GM18517 (cell line): ENCODE data around the gene EML6.

ENCODE experiments used
- ATAC-seq: cut with Tn5 transposase; IDR thresholded peaks from one replicate; pipeline ENCODE4 v1.9.1; 2021; ENCODE audit warnings: mild to moderate bottlenecking, moderate library complexity; ENCODE audit not compliant: unreplicated experiment

EML6 gene

DNA sequence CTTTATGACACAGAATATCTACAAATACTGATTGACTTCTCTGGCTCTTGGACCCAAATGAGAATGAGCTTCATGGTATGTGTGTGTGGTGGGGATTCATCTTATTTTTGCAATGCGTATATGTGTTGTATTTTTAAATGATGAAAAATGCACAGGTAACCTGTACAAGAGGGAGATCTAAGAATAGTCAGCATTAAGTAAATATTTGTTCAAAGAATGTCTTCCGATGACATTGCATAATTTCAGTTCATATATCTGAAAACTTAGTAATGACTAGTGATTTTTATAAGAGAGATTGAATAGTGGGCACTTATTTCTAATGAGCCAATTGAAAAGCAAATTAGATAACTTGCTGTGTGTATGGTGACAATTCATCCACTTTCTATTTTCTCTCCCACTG is 66.4 kb downstream of the EML6 start:
- ATAC-seq: no peak

DNA sequence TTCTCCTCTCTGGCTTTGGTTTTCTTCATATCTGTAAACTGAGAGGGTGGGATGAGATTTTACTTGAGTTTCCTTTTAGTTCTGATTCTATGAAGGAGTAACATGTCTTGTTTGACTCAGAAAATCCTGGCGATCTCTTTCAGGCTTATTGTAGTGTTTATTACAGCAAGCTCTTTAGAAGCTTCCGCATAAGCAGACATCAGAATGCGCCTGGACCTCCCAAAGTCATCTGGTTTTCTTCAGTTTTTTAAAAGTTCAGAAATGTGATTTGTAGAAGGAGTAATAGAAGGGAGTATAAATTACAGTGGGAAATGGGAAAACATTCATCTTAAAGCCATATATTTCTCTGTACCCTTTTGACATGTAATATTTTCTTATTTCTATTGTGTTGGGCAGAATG is 68.4 kb downstream of the EML6 start:
- no peak for ATAC-seq

DNA sequence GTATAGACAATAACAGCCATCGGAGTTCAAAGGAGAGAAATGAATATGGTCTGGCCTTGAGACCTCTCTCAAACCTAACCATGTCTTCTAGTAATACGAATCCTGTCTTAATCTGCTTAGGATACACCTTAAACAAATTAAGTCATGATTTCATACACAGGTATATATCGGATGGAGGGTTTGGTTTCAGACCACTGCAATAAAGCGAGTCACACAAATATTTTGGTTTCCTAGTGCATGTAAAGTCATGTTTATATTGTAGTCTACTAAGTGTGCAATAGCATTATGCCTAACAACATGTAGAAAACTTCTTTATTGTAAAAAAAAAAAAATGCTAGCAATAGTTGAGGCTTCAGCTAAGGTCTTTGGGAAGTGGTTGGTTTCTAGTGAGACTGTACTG is 73.8 kb downstream of the EML6 start:
- ATAC-seq: no peak

DNA sequence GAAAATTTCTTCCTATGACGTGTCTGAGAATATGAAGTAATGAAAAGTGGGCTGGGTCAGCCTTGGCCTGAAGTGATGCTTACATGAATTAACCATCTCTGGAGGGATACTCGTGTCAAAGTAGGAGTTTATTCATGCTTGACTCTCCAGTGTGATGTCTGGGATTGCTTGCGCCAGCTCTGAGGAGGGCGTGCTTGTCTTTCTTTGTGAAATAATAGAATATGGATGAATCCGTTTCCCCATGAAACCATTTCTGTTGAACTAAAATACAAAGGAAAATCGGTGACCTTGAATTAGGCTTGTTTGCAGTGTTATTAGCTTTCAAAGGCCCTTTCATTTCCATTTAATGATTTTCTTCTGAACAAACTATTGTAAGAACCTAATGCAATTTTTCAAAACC is 77.9 kb downstream of the EML6 start:
- no peak for ATAC-seq

DNA sequence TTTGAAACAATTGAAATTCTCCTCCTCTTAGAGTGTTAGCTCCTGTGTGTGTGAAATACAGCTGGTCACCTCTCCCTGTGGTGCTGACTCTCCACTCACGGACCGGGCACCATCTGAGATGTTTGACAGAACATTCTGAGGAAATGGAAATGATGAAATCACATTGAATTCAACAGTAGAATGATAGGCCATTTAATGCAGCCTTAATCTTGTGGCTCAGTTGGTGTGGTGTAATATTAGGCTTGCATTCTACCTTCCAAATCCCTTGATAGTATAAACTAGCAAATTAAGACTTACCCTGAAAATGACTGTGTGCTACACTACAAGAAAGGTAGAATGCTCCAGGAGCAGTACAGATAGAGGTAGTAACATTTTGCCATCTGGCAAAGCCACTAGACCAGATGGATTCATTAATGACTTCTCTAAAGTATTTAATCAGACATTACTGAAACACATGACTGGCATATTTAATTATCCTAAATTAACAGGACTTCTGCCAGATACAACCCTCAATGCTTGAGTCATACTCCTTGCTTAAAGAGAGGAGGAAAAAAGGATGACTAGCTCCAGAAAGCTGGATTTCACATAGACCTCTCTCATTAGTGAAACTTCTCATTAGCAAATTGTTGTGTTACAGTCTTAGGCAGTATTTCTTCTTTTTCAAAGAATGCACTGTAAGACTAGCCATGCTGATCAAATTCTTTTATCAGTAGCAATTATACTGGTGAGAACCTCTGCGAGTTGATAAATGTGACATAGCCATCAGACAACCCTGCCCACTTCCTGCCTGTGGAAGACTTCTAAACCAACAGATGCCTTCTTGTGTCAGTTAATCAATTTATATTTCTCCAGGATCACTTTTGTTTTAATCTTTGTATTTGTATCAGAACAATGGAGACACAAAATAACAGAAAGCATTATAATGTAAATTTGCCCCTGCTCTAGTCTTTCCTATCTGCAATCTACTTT is 80.6 kb downstream of the EML6 start:
- ATAC-seq: no peak

DNA sequence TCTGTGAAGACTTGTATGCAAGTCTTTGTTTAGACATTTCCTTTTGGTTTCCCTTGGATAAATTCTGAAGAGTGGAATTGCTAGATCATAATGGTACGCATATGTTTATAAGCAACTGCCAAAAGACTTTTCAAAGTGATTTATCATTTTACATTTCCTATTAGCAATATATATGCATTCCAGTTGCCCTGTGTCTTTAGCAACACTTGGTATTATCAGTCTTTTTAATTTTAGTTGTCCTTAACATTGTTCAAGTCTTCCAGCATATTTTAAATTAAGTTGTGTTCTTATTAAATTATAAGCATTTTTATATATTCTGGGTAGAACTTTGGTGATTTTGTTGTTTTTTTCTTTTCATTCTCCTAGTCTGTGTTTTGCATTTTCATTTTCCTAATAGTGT is 81.8 kb downstream of the EML6 start:
- no peak for ATAC-seq

DNA sequence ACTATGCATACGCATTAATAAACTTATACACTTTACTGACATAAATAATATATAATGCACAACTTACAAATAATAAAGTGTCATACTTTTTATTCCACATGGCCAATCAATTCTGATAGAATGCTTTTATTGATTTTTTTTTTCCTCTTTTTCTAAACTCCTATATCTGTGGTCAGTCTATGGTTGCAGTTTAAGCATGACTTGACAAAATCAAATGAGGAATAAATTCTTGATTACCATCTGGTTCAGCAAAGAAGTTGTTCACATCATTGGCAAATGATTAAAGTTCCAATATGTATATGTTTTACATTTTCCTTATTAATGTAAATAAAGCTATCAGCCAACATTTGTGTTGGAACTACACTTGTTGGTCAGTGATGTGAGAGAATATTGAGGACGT is 83.5 kb downstream of the EML6 start:
- no peak for ATAC-seq

DNA sequence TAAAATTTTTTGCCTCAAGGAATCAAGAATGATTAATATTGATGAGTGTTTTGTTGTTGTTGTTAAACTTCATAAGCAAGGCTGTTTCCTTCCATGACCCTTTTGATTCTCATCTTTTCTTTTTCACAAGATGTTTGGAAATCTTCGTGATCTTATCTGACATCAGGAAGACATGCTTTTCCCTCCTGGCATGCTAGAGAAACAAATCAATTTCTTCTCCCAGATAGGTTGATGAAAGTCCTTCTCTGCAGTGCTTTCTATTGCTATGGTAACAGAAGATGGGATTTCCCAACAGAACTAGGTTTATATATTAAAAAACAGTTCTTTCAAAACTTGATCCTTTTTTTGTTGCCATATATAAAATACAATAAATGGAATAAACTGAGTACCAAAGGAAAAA is 85.2 kb downstream of the EML6 start:
- ATAC-seq: no peak

DNA sequence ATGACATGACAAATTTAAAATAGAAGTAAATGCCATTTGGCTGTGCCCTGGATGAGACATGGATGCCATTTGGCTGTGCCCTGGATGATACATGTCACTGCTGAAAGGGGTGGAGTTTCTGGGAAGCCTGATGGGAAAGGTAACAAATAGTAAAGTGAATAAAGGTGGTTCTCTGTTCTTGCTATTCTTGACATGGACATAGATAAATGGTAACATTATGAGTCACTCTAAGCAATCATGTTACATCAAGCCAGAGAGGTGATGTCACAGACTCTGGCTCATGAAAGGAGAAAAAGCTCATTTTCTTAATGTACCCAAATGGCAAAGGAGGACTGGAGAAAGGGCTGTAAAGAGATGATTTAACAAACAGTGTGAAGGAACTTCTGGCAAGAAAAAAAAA is 86.4 kb downstream of the EML6 start:
- ATAC-seq: no peak

DNA sequence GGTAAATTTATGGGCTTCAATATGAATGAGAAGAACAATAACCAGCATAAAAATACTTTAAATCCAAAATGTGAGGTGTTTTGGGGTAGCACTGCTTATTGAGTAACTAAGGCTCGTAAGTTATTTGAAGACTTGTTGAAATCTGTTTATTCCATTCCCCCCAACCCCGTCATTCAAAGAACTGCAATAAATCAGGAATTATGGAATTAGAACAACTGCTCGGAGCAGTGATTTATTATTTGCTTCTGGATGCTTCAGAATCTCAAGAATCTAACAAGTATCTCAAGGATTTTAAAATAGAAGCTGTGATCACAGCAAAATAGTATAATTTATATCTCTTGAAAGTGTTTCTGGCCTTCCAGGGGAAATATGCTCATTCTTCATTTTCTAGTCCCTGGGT is 86.8 kb downstream of the EML6 start:
- no peak for ATAC-seq

DNA sequence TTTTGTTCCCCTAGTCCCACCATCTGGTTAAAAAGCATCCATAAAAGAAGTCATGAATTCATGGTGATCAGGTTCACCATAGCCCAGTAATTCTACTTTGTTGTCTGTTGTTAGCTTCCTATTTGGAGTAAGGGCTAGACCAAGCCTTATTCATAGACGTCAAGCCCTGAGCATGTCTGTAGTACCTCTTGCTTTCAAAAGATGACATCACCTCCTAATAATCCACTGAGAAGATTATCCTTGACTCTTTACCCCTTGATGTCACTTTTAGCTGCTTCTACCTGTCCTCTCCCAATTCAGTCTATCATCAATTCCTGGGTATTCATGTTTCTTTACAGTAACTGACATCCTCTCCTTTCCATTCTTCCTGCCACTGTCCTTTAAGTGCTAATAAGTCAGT is 90.1 kb downstream of the EML6 start:
- ATAC-seq: no peak

DNA sequence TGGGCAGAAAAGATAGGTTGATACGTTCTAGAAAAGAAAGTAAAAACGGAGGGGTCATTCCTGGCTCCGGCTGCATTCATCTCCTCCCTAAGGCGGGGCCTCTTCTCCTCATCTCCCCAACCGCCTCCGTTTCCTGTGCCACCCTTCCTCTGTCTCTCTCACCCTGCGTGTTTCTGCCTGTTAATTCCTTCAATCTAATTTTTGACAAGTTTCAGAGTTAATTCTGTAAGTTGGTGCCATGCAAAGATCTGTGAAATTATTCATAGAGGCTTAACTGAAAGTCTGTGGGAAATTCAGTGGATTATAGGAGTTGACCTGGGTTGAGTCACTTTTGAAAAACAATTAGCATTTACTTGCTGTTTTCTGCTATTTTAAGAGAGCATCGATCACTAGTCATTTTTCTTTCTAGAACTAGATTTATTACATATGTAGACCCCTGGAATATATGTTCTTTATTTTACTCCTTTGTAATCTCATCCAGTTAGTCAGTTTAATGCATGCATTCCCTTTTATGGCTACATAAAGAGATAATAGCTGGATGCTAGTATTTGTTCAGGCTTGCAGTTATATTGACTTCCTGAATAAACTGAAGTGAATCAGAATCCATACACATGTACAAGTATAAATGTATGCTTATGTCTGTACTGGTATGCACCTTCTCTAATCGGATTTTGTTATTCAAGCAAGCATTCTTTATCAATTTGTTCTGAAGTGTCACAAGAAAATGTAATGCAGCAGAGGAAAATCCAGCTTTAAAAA is 91.1 kb downstream of the EML6 start:
- no peak for ATAC-seq

DNA sequence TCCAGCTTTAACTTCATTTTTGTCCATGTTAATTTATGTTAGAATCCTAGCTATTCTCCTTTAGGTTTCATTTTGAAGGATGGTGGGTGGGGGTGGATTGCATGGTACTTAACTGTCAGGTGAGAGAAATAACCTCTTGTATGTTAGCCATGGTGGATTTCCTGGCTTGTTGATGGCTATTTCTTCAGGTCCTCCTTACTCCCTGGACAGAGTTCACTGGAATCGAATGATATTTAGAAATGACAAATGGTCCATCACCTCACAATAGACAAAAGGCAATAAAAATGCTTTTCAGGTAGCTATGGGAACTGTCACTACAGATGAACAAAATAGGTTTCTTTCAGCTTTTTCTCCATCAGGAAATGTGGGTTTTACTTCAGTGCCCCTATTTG is 91.7 kb downstream of the EML6 start:
- ATAC-seq: no peak

DNA sequence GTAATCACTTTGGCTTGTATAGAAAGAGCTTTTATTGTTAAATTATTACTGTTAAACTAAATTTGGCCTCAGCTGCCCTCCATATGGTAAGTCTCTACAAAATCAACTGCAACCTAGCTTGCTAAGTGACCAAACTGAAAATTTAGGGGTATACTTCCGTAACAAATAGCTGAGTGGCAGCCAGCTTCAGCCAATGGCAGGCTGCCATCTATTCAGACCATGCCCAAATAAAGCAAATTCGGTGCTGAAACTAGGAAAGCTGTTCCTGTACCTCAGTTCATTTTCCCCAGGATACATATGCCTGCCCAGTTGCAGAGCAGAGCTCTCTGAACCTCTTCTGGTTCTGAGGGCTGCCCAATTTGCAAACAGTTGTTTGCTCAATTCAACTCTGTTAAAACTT is 94.8 kb downstream of the EML6 start:
- no peak for ATAC-seq

DNA sequence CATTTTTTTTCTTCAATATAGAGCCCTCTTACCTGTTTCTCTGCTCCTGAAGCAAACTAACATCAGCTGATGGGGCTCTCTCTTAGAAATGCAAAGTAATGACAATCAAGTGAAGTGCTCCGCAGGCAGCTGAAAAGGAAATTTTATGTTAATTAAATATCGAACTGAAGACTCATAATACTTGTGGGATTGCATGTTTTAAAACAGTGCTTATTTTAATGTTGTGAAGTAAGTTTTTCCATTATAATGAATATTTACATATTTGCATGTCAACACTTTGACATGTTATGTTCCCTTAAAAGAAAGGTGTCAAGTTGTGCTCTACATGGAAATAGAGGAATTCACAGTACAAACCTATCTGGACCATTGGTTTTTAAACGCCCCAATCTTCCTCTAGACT is 97.1 kb downstream of the EML6 start:
- no peak for ATAC-seq

DNA sequence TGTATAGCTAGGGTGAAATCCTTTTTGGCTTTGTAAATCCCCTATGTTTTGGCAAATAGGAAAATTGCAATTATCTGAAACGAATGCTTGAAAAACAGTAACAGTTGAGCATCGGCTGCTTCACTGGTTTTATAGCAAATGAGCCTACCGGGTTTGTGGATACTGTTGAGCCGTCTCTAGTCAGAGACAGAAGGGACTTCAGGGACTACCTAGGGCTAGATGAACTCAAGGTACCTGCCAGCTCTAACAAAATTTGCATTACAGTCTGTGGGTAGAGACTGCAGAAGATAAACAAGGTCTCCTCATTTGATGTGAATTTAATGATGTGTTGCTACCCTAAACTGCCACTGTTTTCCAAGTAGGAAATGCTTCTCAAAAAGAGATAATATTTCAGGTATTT is 101.1 kb downstream of the EML6 start:
- no peak for ATAC-seq

DNA sequence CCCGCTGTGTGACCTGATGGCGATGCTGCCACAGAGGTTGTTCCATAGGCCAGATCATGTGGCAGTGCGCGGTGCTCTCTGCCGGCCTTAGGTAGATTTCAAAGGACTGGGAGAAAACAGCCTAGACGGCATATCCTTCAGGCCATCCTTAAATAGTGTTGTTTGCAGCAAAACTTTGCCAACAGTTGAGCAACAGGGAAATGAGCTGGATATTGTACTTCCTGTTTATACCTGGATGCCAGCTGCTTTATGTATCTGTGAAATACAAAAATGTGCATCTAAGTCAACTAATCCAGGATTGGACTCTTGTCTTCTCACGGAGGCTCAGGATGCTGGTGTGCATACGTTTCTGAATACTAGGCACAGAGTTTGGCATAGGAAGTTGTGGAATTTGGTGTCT is 107.1 kb downstream of the EML6 start:
- ATAC-seq: no peak

DNA sequence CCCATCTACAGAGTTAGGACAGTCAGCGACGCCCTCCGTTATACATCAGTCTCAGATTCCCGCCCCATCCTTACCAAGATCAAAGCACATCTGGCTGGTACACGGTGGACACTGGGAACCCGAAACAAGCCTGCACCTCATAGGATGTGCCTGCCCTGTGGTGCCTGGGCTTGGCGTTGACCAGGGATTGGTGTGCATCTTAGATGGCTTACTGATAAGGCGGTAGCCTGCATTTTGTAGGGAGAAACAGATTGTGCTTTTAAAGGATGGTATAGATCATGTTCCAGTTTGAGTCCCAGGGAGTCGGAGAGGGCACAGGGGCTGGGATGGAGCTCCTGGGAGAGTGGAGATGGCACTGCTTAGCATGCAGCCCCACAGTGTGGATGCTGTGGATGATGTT is 108.0 kb downstream of the EML6 start:
- ATAC-seq: no peak

DNA sequence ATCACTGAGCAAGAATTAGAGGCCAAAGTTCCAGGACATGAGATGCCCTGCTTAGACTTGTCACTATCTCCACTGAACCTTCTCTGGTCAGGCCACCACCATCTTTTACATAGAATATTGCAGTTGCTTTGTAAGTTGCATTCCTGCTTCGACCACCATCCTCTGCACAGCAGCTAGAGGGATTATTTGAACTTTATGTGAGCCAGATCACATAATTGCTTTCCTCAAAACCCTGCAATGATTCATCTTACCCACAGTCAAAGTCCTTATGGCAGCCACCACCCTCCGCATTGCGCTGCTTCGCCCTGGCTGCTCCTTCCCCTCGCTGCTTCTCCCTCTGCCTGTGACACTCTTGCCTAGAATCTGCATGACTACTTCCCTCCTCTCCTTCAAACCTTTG is 111.3 kb downstream of the EML6 start:
- ATAC-seq: no peak

DNA sequence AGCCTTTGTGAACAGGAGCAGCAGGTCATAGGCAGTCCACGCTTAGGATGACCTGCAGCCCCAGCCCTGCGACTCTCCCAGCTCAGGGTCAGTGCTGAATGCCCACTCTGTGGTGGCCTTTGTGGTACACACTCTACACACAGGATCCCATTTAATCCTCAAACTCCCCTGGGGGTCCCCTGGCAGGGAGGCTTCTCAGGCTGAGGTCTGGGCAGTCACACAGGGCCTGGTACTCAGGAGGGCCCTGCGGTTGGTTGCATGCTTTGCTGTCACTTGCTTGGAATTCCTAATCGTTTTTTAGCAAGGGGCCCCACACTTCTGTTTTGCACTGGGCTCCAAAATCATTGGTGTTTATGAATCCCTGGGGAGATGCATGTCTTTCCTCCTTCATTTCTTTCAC is 113.0 kb downstream of the EML6 start:
- ATAC-seq: no peak

DNA sequence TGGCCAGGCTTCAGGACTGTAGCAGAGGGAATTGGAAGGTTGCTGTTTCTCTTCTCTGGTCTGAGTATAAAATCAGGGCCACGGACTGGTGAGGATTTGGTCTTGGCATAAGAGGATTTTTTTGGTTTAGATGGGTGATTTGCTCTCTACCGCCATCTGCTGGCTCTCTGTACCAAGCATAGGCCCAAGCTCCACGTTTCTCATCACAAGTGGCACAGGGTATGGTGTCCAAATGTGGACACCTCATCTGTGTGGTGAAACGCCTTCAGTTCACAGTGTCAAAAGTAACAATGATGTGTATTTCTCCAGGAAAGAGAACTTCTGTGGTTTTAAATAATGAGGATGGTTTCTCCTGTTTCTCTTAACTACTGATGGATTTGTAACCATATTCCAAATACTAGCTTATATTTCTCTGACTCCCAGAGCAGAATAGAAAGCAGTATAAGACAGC is 115.1 kb downstream of the EML6 start:
- peak; percentile 79 for ATAC-seq
